Right forelimb (tissue), 1 donor: ENCODE results near the gene AP4E1.
"Not testable (repeated sequence)": the region's sequence is repeated elsewhere in the genome, so short reads cannot be mapped to it uniquely, and the experiment has no call there.

Source experiments
- DNase-seq: peaks from one replicate; pipeline ENCODE4 v3.0.0-alpha.2; 2018

The AP4E1 gene

GRCh38 chr15:50908209-50909009, at the start of gene AP4E1:
AP4E1 (plus strand) TSS chr15:50908683; CDS start chr15:50908779, 96 bp downstream.
- peak; percentile 96 for DNase-seq

GRCh38 chr15:50860824-50861223, 47.7 kb upstream of the AP4E1 start:
- DNase-seq: no peak

- no peak for DNase-seq
Observed at GRCh38 chr15:50862553-50862952, 45.9 kb upstream of the AP4E1 start.

GRCh38 chr15:50864873-50865272, 43.6 kb upstream of the AP4E1 start:
- no peak for DNase-seq

GRCh38 chr15:50865515-50866353, 42.7 kb upstream of the AP4E1 start:
- no peak for DNase-seq

- DNase-seq: no peak
Observed at GRCh38 chr15:50871832-50872231, 36.7 kb upstream of the AP4E1 start.

- no peak for DNase-seq
Observed at GRCh38 chr15:50872832-50873426, 35.6 kb upstream of the AP4E1 start.

- no peak for DNase-seq
Observed at GRCh38 chr15:50873935-50874361, 34.5 kb upstream of the AP4E1 start.

GRCh38 chr15:50875238-50875637, 33.2 kb upstream of the AP4E1 start:
- not testable (repeated sequence) for DNase-seq

GRCh38 chr15:50876260-50876988, 32.1 kb upstream of the AP4E1 start:
- DNase-seq: no peak

- peak; percentile 87 for DNase-seq
Observed at GRCh38 chr15:50876989-50877360, 31.5 kb upstream of the AP4E1 start.

- DNase-seq: no peak
Observed at GRCh38 chr15:50879016-50879617, 29.4 kb upstream of the AP4E1 start.

- DNase-seq: no peak
Observed at GRCh38 chr15:50880206-50880605, 28.3 kb upstream of the AP4E1 start.

GRCh38 chr15:50880651-50881114, 27.8 kb upstream of the AP4E1 start:
- DNase-seq: no peak

- no peak for DNase-seq
Observed at GRCh38 chr15:50881121-50882048, 27.1 kb upstream of the AP4E1 start.

- no peak for DNase-seq
Observed at GRCh38 chr15:50883903-50884302, 24.6 kb upstream of the AP4E1 start.

- DNase-seq: no peak
Observed at GRCh38 chr15:50884540-50884939, 23.9 kb upstream of the AP4E1 start.

- no peak for DNase-seq
Observed at GRCh38 chr15:50886139-50886467, 22.4 kb upstream of the AP4E1 start.

GRCh38 chr15:50886611-50887345, 21.7 kb upstream of the AP4E1 start:
- DNase-seq: no peak

- DNase-seq: no peak
Observed at GRCh38 chr15:50888054-50888453, 20.4 kb upstream of the AP4E1 start.

GRCh38 chr15:50889589-50889988, 18.9 kb upstream of the AP4E1 start:
- DNase-seq: no peak
